ENCODE measurements around the gene UCMA. TPM values are rescaled to one million over a fixed set of nuclear protein-coding genes. Genes with fewer than 3 reads are reported as not detected.

UCMA gene
- total RNA-seq, 1 experiment from 2014 or later = not detected

DNA sequence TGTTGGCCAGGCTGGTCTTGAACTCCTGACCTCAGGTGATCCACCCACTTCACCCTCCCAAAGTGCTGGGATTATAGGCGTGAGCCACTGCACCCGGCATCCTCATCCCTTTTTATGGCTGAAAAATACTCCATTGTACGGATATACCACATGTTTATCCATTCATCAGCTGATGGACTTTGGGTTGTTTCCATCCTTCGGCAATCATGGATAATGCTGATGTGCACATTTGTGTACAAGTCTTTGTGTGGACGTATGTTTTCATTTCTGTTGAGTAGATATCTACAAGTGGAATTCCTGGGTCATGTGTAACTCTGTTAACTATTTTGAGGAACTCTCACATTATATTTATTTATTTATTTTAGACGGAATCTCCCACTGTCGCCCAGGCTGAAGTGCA lies 5.7 kb upstream of the UCMA start:
- ChIA-PET CTCF (no interaction called here), POLR2A (no interaction called here), RAD21 (ENCODE audit: low non-redundant PET in 1 of 2, low total read pairs in 2 of 2, uncharacterized antibody in 2 of 2, unreplicated experiment in 2 of 2) (no interaction called here)
- ATAC-seq (no peak), DNase-seq (ENCODE audit: low read depth, low spot score) (no peak)
- H3K27me3 ChIP-seq (ENCODE audit: insufficient read depth, low read length) = no peaks in the 10 kb centered on the region
- no peaks in the 10 kb centered on the region for H3K9me2 ChIP-seq (ENCODE audit: insufficient read depth)
- H3K4me3 ChIP-seq (replicated peaks in 1 of 2; ENCODE audit: low read depth in 1 of 2, low read length in 2 of 2) = no peak overlapping the region
- no peak overlapping the region for H3K4me2 ChIP-seq (ENCODE audit: low read length)
- no peak overlapping the region for H3K9ac ChIP-seq (ENCODE audit: low read length)
- intact Hi-C loops (cut with micrococcal nuclease) = no loop called here
- TF ChIP-seq YY1 (IDR thresholded peaks at IDR 0.05; ENCODE audit: extremely low read depth, insufficient replicate concordance, low read depth, low read length) (no peak), ZNF274 (IDR thresholded peaks at IDR 0.05; ENCODE audit: low read depth, low read length) (no peak), RAD21 (IDR thresholded peaks at IDR 0.05; ENCODE audit: low read depth) (no peak), CBX3 (IDR thresholded peaks at IDR 0.05; ENCODE audit: low read depth) (no peak), ZFX (IDR thresholded peaks at IDR 0.05) (no peak), SRF (IDR thresholded peaks at IDR 0.05; ENCODE audit: low read depth) (no peak), TCF7L2 (IDR thresholded peaks at IDR 0.05; ENCODE audit: borderline replicate concordance, extremely low read depth, insufficient read depth, insufficient read length) (no peak), CEBPB (IDR thresholded peaks at IDR 0.05; ENCODE audit: low read depth) (no peak), POLR2AphosphoS5 (IDR thresholded peaks at IDR 0.05; ENCODE audit: low read depth, low read length) (no peak), FOSL1 (IDR thresholded peaks at IDR 0.05; ENCODE audit: low read depth) (no peak), EGR1 (IDR thresholded peaks at IDR 0.05; ENCODE audit: low read depth) (no peak), SIN3A (IDR thresholded peaks at IDR 0.05; ENCODE audit: low read depth) (no peak), POLR2A (IDR thresholded peaks at IDR 0.05; ENCODE audit: borderline replicate concordance, extremely low read depth, insufficient read depth, insufficient read length) (no peak), SP1 (IDR thresholded peaks at IDR 0.05; ENCODE audit: low read depth) (no peak)
- TF ChIP-seq, protein P1, sequence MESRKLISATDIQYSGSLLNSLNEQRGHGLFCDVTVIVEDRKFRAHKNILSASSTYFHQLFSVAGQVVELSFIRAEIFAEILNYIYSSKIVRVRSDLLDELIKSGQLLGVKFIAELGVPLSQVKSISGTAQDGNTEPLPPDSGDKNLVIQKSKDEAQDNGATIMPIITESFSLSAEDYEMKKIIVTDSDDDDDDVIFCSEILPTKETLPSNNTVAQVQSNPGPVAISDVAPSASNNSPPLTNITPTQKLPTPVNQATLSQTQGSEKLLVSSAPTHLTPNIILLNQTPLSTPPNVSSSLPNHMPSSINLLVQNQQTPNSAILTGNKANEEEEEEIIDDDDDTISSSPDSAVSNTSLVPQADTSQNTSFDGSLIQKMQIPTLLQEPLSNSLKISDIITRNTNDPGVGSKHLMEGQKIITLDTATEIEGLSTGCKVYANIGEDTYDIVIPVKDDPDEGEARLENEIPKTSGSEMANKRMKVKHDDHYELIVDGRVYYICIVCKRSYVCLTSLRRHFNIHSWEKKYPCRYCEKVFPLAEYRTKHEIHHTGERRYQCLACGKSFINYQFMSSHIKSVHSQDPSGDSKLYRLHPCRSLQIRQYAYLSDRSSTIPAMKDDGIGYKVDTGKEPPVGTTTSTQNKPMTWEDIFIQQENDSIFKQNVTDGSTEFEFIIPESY (IDR thresholded peaks at IDR 0.05; ENCODE audit: extremely low read depth, insufficient replicate concordance, low read length) = no peak
- TF ChIP-seq, protein P2, sequence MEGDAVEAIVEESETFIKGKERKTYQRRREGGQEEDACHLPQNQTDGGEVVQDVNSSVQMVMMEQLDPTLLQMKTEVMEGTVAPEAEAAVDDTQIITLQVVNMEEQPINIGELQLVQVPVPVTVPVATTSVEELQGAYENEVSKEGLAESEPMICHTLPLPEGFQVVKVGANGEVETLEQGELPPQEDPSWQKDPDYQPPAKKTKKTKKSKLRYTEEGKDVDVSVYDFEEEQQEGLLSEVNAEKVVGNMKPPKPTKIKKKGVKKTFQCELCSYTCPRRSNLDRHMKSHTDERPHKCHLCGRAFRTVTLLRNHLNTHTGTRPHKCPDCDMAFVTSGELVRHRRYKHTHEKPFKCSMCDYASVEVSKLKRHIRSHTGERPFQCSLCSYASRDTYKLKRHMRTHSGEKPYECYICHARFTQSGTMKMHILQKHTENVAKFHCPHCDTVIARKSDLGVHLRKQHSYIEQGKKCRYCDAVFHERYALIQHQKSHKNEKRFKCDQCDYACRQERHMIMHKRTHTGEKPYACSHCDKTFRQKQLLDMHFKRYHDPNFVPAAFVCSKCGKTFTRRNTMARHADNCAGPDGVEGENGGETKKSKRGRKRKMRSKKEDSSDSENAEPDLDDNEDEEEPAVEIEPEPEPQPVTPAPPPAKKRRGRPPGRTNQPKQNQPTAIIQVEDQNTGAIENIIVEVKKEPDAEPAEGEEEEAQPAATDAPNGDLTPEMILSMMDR (IDR thresholded peaks at IDR 0.05 in 2 of 3, conservative IDR thresholded peaks at IDR 0.05 in 1 of 3; ENCODE audit: borderline replicate concordance in 1 of 3, insufficient read depth in 1 of 3, low read depth in 2 of 3, low read length in 2 of 3) = no peak
- no peaks in the 10 kb centered on the region for H4K20me1 ChIP-seq (ENCODE audit: insufficient read depth)
- peaks cover 0 to 3% of the 10 kb centered on the region in 2 experiments; a peak in 1 of 4 replicates for H3K4me1 ChIP-seq (ENCODE audit: control insufficient read depth in 1 of 2, insufficient read depth in 2 of 2, low read length in 2 of 2)
- H2AFZ ChIP-seq (ENCODE audit: low read depth, low read length, poor library complexity, severe bottlenecking) = no peak overlapping the region
- no peaks in the 10 kb centered on the region for H3K9me3 ChIP-seq (ENCODE audit: control insufficient read depth in 1 of 2, insufficient read depth in 1 of 2, low read depth in 1 of 2, low read length in 2 of 2)
- H3K36me3 ChIP-seq (ENCODE audit: control insufficient read depth in 1 of 2, insufficient read depth in 2 of 2, low read length in 2 of 2) = no peaks in the 10 kb centered on the region
- no peak overlapping the region for H3K27ac ChIP-seq (ENCODE audit: low read depth, low read length)
- no TSS peak for BruUV-seq (replicated peaks)
- H3K79me2 ChIP-seq (ENCODE audit: insufficient read depth, low read length) = no peaks in the 10 kb centered on the region

Measured in HCT116 (cell line).